C4-2B (cell line): ENCODE measurements around the gene SCAF1.

Experiments
- H3K27ac ChIP-seq: fragments of 450-650 bp; 2 replicates; pipeline ENCODE4 v1.5.1; 2017
- CTCF ChIP-seq: fragments of 450-650 bp; conservative IDR thresholded peaks from 2 replicates; pipeline ENCODE4 v1.5.1; 2017; ENCODE audit warnings: mild to moderate bottlenecking
- ZFX ChIP-seq: fragments of 450-650 bp; IDR thresholded peaks from 2 replicates; pipeline ENCODE4 v1.6.1; 2017

The SCAF1 gene

DNA sequence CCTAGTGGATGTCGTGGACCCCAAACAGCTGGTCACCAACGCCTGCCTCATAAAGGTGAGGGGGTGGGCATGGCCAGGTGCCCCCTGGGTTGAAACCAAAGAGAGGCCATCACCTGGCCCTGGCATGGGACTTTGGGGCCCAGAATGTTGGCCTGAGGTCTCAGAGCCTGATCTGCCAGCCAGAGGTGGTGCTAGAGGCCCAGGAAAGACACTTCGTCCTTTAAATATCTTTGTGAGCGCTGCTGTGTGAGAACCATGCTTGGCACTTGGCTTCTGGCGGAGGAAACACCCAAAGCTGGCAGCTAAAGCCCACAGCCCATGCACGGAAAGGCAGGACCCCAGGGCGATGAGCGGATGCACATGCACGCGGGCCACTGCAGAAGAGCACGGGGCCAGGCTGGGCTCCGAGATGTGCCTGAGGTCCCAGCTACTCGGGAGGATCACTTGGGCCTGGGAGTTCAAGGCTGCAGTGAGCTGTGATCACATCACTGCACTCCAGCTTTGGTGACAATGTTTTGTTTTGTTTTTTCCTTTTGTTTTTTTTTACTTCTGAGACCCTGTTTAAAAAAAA lies 43.1 kb downstream of the SCAF1 start:
- H3K27ac ChIP-seq: no peak overlapping the region
- no peak for TF ChIP-seq ZFX
- TF ChIP-seq CTCF: no peak; the same call in 1 of the 2 replicates

GRCh38 chr19:49685845-49686332 lies 43.9 kb downstream of the SCAF1 start:
- H3K27ac ChIP-seq: no peak overlapping the region
- TF ChIP-seq CTCF (no peak), ZFX (no peak)

DNA sequence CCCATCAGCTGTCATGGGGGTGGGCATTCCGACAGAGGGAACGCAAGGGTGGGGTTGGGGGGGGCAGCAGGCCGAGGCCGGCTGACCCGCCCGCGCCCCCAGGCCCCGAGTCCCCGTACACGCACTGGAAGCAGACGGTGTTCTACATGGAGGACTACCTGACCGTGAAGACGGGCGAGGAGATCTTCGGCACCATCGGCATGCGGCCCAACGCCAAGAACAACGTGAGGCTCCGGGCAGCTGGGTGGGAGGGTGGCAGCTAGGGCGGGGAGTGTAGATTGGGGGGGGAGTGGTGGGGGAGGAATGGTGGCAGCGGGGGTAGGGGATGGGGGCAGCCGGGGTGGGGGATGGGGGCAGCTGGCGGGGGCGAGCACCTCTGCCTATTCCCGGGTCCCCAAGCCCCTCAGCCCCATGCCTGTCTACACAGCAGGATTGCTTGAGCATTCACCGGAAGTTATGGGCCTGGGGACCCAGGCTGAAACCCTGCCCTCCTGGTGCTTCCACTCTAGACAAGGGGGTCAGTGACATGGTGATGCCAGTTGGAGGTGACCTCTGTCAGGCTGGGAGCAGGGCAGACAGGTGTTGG lies 44.6 kb downstream of the SCAF1 start:
- TF ChIP-seq CTCF: no peak
- no peak for TF ChIP-seq ZFX

DNA sequence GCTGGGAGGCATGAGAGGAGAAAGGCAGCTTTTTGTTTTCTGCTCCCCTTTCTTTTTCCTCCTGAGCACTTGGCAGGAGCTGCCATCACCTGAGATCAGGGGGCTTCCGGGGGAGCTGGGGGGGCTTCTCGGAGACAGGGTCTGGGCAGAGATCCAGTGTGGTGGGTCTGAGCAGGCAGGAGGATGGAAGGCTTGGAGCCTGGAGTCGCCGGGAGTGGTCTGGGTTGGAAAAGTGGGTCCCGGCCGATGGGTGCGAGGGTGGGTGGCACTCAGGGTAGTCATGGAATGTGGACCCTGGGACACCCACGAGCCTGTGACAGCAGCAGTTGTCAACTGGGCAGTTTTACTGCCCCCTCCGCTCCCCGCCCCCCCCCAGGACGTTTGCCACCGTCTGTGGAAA lies 45.1 kb downstream of the SCAF1 start:
- TF ChIP-seq CTCF: no peak
- TF ChIP-seq ZFX: no peak
- no peak overlapping the region for H3K27ac ChIP-seq

More for the DNA sequence above, 44.6 kb downstream of the SCAF1 start:
- H3K27ac ChIP-seq: no peak overlapping the region

GRCh38 chr19:49687566-49688316 lies 45.7 kb downstream of the SCAF1 start:
- H3K27ac ChIP-seq: no peak overlapping the region
- TF ChIP-seq ZFX (no peak), CTCF (no peak)

GRCh38 chr19:49688531-49689132 lies 46.6 kb downstream of the SCAF1 start:
- H3K27ac ChIP-seq: no peak overlapping the region
- TF ChIP-seq CTCF (no peak), ZFX (no peak)
